H1 (cell line): Measurements from ENCODE around the gene PHACTR2. TPM values are rescaled to one million over a fixed set of nuclear protein-coding genes. Genes with fewer than 3 reads are reported as not detected.

Source experiments
- CTCF ChIA-PET: fragments of 300-600 bp; sonication (Branson Sonifier 250); formaldehyde crosslinking; loops from one replicate; lab custom pipeline; 2021; ENCODE audit not compliant: partially characterized antibody; lab: Charles Lee
- POLR2A ChIA-PET: fragments of 300-600 bp; sonication (Branson Sonifier 250); formaldehyde crosslinking; loops from one replicate; lab custom pipeline; 2021; ENCODE audit warnings: inconsistent platforms; ENCODE audit not compliant: partially characterized antibody; lab: Charles Lee
- DNase-seq, 2 experiments: peaks; one replicate each; pipeline versions ENCODE4 v3.0.0 to v3.0.0-alpha.2; 2010 to 2022; ENCODE audit warnings: low spot score in 2 of 2, low read depth in 1 of 2, mixed read lengths in 1 of 2
- FAIRE-seq: peaks from 2 replicates; lab custom pipeline; 2011; peaks lifted over from hg19 to GRCh38; lab: Jason Lieb, UNC
- H2AFZ ChIP-seq: 2 replicates; pipeline ENCODE4 v1.8.1; 2012; ENCODE audit warnings: low read length, inconsistent platforms
- H2AK5ac ChIP-seq: 2 replicates; pipeline ENCODE4 v1.6.1; 2013; ENCODE audit warnings: low read depth, low read length
- H2BK120ac ChIP-seq: replicated peaks from 2 replicates; pipeline ENCODE3; 2013; ENCODE audit warnings: low read depth, low read length, inconsistent platforms
- H2BK12ac ChIP-seq: 2 replicates; pipeline ENCODE4 v1.6.1; 2013; ENCODE audit warnings: low read depth, low read length
- H2BK15ac ChIP-seq: 2 replicates; pipeline ENCODE4 v1.6.1; 2013; ENCODE audit warnings: low read length
- H2BK20ac ChIP-seq: 2 replicates; pipeline ENCODE4 v1.6.1; 2013; ENCODE audit warnings: low read length
- H2BK5ac ChIP-seq: 2 replicates; pipeline ENCODE4 v1.6.1; 2013; ENCODE audit warnings: low read depth, low read length
- H3K14ac ChIP-seq: 2 replicates; pipeline ENCODE4 v1.6.1; 2013; ENCODE audit warnings: inconsistent platforms; ENCODE audit not compliant: insufficient read length
- H3K18ac ChIP-seq: 2 replicates; pipeline ENCODE4 v1.6.1; 2013; ENCODE audit warnings: low read length; ENCODE audit errors: extremely low read depth
- H3K23ac ChIP-seq: 2 replicates; pipeline ENCODE4 v1.6.1; 2013; ENCODE audit warnings: inconsistent platforms; ENCODE audit not compliant: insufficient read length
- H3K23me2 ChIP-seq: 2 replicates; pipeline ENCODE4 v1.6.1; 2013; ENCODE audit warnings: low read depth, low read length
- H3K27ac ChIP-seq: 2 replicates; pipeline ENCODE4 v1.6.1; 2011; ENCODE audit warnings: low read depth, low read length, inconsistent platforms
- H3K27me3 ChIP-seq, 4 experiments: replicated peaks in 1 of 4; 1 replicate in 1 of 4; 2 replicates in 3 of 4; pipeline versions ENCODE4 v1.6.1 to v1.8.1; 2011 to 2013; ENCODE audit warnings: low read length in 3 of 4, mild to moderate bottlenecking in 3 of 4, inconsistent platforms in 2 of 4, mixed read lengths in 2 of 4, moderate library complexity in 1 of 4; ENCODE audit not compliant: control insufficient read depth in 3 of 4, insufficient read depth in 3 of 4; ENCODE audit errors: extremely low read depth in 1 of 4
- H3K36me3 ChIP-seq, 4 experiments: 2 replicates each; pipeline versions ENCODE4 v1.6.1 to v1.8.1; 2011 to 2013; ENCODE audit warnings: mild to moderate bottlenecking in 4 of 4, low read length in 3 of 4, moderate library complexity in 2 of 4, control low read depth in 1 of 4, inconsistent platforms in 1 of 4; ENCODE audit not compliant: insufficient read depth in 4 of 4, control insufficient read depth in 2 of 4
- H3K4ac ChIP-seq: replicated peaks from 2 replicates; pipeline ENCODE3; 2013; ENCODE audit warnings: low read length, low read depth, mixed read lengths, inconsistent platforms; ENCODE audit not compliant: insufficient read length
- H3K4me1 ChIP-seq, 4 experiments: replicated peaks in 1 of 4; 1 replicate in 1 of 4; 2 replicates in 3 of 4; pipeline versions ENCODE4 v1.6.1 to v1.8.1; 2011 to 2013; ENCODE audit warnings: low read length in 3 of 4, inconsistent platforms in 2 of 4, mixed read lengths in 1 of 4; ENCODE audit not compliant: insufficient read depth in 4 of 4, control insufficient read depth in 3 of 4
- H3K4me2 ChIP-seq, 2 experiments: 2 replicates each; pipeline versions ENCODE4 v1.6.1 to v1.8.1; 2011 to 2013; ENCODE audit warnings: low read depth in 2 of 2, low read length in 2 of 2, control low read depth in 1 of 2, inconsistent platforms in 1 of 2, mild to moderate bottlenecking in 1 of 2; ENCODE audit not compliant: insufficient read depth in 1 of 2
- H3K4me3 ChIP-seq, 4 experiments: fragments of 200-600, 300-600 bp in 1 of 4; sonication (generic), shearing (Covaris generic), sonication (Bioruptor Twin) in 1 of 4; 2 replicates each; pipeline versions ENCODE4 v1.5.1 to v1.8.1; 2011 to 2016; ENCODE audit warnings: low read length in 4 of 4, low read depth in 3 of 4, control low read depth in 2 of 4, inconsistent platforms in 2 of 4, mild to moderate bottlenecking in 2 of 4, mixed read lengths in 1 of 4, moderate library complexity in 1 of 4; ENCODE audit not compliant: insufficient read depth in 2 of 4; ENCODE audit errors: extremely low read depth in 1 of 4
- H3K56ac ChIP-seq: replicated peaks from 2 replicates; pipeline ENCODE3; 2013; ENCODE audit warnings: low read depth, mild to moderate bottlenecking, mixed read lengths, low read length, inconsistent platforms; ENCODE audit not compliant: insufficient read length
- H3K79me1 ChIP-seq: 2 replicates; pipeline ENCODE4 v1.6.1; 2013; ENCODE audit warnings: low read depth, low read length, control low read depth
- H3K79me2 ChIP-seq, 2 experiments: 2 replicates each; pipeline versions ENCODE4 v1.6.1 to v1.8.1; 2012 to 2013; ENCODE audit warnings: low read length in 2 of 2, mild to moderate bottlenecking in 2 of 2, inconsistent platforms in 1 of 2; ENCODE audit not compliant: insufficient read depth in 2 of 2, control insufficient read depth in 1 of 2
- H3K9ac ChIP-seq, 4 experiments: replicated peaks in 1 of 4; 1 replicate in 1 of 4; 2 replicates in 3 of 4; pipeline versions ENCODE4 v1.6.1 to v1.8.1; 2011 to 2013; ENCODE audit warnings: low read depth in 3 of 4, low read length in 3 of 4, control low read depth in 2 of 4, mild to moderate bottlenecking in 2 of 4, moderate library complexity in 2 of 4, inconsistent platforms in 1 of 4; ENCODE audit errors: extremely low read depth in 1 of 4
- H3K9me3 ChIP-seq, 2 experiments: 2 replicates each; pipeline versions ENCODE4 v1.6.1 to v1.8.1; 2012 to 2013; ENCODE audit warnings: mild to moderate bottlenecking in 2 of 2, moderate library complexity in 2 of 2, control low read depth in 1 of 2, inconsistent platforms in 1 of 2, low read depth in 1 of 2, low read length in 1 of 2, mixed read lengths in 1 of 2; ENCODE audit not compliant: insufficient read depth in 2 of 2
- H4K20me1 ChIP-seq, 2 experiments: replicated peaks in 1 of 2; 2 replicates each; pipeline versions ENCODE3 to v1.8.1; 2011 to 2013; ENCODE audit warnings: inconsistent platforms in 2 of 2, low read length in 2 of 2, mild to moderate bottlenecking in 1 of 2; ENCODE audit not compliant: insufficient read depth in 2 of 2, control insufficient read depth in 1 of 2
- H4K5ac ChIP-seq: 2 replicates; pipeline ENCODE4 v1.6.1; 2013; ENCODE audit warnings: low read length, low read depth, mixed read lengths, inconsistent platforms; ENCODE audit not compliant: insufficient read length
- H4K8ac ChIP-seq: 2 replicates; pipeline ENCODE4 v1.8.0; 2013; ENCODE audit warnings: mild to moderate bottlenecking, moderate library complexity, low read length, inconsistent platforms; ENCODE audit not compliant: insufficient read depth; ENCODE audit errors: extremely low read depth
- H4K91ac ChIP-seq: replicated peaks from 2 replicates; pipeline ENCODE3; 2013; ENCODE audit warnings: low read length, mixed read lengths, inconsistent platforms; ENCODE audit not compliant: insufficient read length
- POU5F1 ChIP-seq: IDR thresholded peaks from 2 replicates; pipeline ENCODE4 v1.6.1; 2011; ENCODE audit warnings: low read depth, mild to moderate bottlenecking, low read length, moderate library complexity
- SIRT6 ChIP-seq: IDR thresholded peaks from one replicate; pipeline ENCODE4 v1.7.1; 2012; ENCODE audit warnings: low read length, inconsistent platforms
- TBP ChIP-seq: IDR thresholded peaks from 2 replicates; pipeline ENCODE4 v1.6.1; 2011; ENCODE audit warnings: low read depth, low read length, improper control_type of control experiment
- WGBS, 2 experiments: shearing (Covaris generic) in 1 of 2; methylation state at CpG; one replicate each; pipeline versions ENCODE4 v1.1.6 to v1.1.7; 2013 to 2015; ENCODE audit warnings: low lambda C conversion rate in 2 of 2, mixed read lengths in 2 of 2, inconsistent platforms in 1 of 2, low coverage in 1 of 2, missing lambda C conversion rate in 1 of 2; ENCODE audit not compliant: insufficient replicate concordance in 2 of 2, insufficient coverage in 1 of 2, insufficient read length in 1 of 2; ENCODE audit errors: extremely low coverage in 1 of 2, missing lambda C conversion rate in 1 of 2; 5-methylcytosine and 5-hydroxymethylcytosine counted together
- polyA plus RNA-seq, 7 experiments: library from polyadenylated mRNA; depleted of rRNA in 3 of 7; stranded (reverse) in 5 of 7; unstranded in 2 of 7; fragments of >200 nt in 5 of 7; fragments of 200-250 nt in 2 of 7; gene quantifications; 1 replicate in 5 of 7; 2 replicates in 1 of 7; 4 replicates in 1 of 7; pipeline versions ENCODE4 v1.2.1 to v1.2.3, GENCODE V29; 2011 to 2013; ENCODE audit warnings: missing spikeins in 2 of 7, mixed read lengths in 2 of 7
- total RNA-seq: library from RNA; stranded (reverse); fragmentation: NEBNext Ultra II Directional; extraction: Animal tissue kit (Norgen Biotek cat#: 25700); gene quantifications from 2 replicates; pipeline ENCODE4 v1.2.1, GENCODE V29; 2021

The PHACTR2 gene
- total and polyA plus RNA-seq, 2 of the 8 experiments (the other 6 are each of a cell fraction or from before 2014, with no cell fraction given) = 16.9 to 131 TPM

DNA sequence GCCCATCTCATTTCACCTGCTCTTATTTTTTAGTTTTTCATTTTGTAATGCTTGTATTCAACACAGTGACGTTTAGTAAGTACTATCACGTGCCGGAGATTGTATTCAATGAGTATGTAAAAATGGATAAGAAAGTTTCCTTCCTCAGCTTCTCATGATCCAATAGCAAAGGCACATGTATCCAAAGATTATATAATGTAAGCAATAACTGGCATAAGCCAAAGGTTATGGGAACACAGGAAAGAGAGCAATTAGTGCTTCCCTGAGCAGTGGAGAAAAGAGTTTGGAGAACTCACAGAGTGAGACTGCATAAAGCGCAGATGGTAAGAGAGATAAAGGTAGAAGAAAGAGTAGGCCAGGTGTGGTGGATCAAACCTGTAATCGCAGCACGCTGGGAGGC lies 143.6 kb downstream of the PHACTR2 start:
- H3K56ac ChIP-seq = no peak overlapping the region
- no peaks in the 10 kb centered on the region for H3K4me1 ChIP-seq
- no peak overlapping the region for H4K91ac ChIP-seq
- DNase-seq (no peak), FAIRE-seq (no peak)
- H3K27ac ChIP-seq = no peak overlapping the region
- no peak overlapping the region for H3K4me2 ChIP-seq
- no peak overlapping the region for H4K5ac ChIP-seq
- H2BK5ac ChIP-seq = no peak overlapping the region
- no peaks in the 10 kb centered on the region for H3K79me2 ChIP-seq
- no peak overlapping the region for H3K18ac ChIP-seq
- 89% methylated on average over 6 of the region's 6 CpGs; no CpG with 5 or more reads in 1 of the 2 experiments for WGBS, 2 experiments
- no peak overlapping the region for H2BK120ac ChIP-seq
- H3K36me3 ChIP-seq = peaks cover 0 to 21% (median 1%) of the 10 kb centered on the region in 4 experiments; a peak in 3 of 8 replicates
- H2AK5ac ChIP-seq = no peak overlapping the region
- no peak overlapping the region for H2BK20ac ChIP-seq
- H4K20me1 ChIP-seq = no peaks in the 10 kb centered on the region
- H2BK12ac ChIP-seq = no peak overlapping the region
- H3K4ac ChIP-seq = no peak overlapping the region
- no peak overlapping the region for H3K4me3 ChIP-seq
- H3K27me3 ChIP-seq = no peaks in the 10 kb centered on the region
- no peak overlapping the region for H3K23ac ChIP-seq
- no peaks in the 10 kb centered on the region for H3K23me2 ChIP-seq
- no peak overlapping the region for H2AFZ ChIP-seq
- H3K14ac ChIP-seq = no peak overlapping the region
- ChIA-PET POLR2A (interaction anchor here (0.9 to 1.4 kb wide), 3 partner anchors 13 to 44 kb away, joined by 3 read pairs; no protein-coding TSS in a partner anchor), CTCF (interaction anchor here (1.3 kb wide), 1 partner anchor 21 kb away, joined by 3 read pairs; no protein-coding TSS in a partner anchor)
- TF ChIP-seq TBP (no peak), SIRT6 (no peak), POU5F1 (no peak)
- H3K9ac ChIP-seq = no peak overlapping the region
- H3K9me3 ChIP-seq = no peaks in the 10 kb centered on the region
- H4K8ac ChIP-seq = no peak overlapping the region
- no peak overlapping the region for H2BK15ac ChIP-seq
- no peaks in the 10 kb centered on the region for H3K79me1 ChIP-seq
